ENCODE measurements around the gene GAD2. TPM values are rescaled to one million over a fixed set of nuclear protein-coding genes. Genes with fewer than 3 reads are reported as not detected.

GAD2 gene
- total and polyA plus RNA-seq, 2 experiments from 2014 or later: 0.56 to 0.86 TPM

DNA sequence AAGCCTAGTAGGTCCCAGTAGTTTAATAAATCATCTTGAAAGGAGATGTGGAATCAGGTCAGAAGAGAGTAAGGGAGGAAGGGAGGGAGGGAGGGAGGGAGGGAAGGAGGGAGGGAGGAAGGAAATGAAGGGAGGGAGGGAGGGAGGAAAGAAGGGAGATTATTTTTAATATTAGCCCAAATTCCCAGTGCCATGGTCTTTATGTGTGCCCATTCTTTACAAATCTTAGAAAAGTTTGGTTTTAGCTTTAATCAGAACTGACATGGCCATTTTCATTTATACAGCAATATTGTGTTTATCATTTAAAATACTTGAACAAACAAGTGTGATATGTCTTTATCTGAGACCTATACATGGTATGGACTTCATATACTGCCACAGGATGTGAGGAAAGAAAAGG, 86.8 kb downstream of the GAD2 start:
- no peaks in the 10 kb centered on the region for H3K27me3 ChIP-seq (ENCODE audit: insufficient read depth)
- Mint-ChIP-seq H3K4me1 (no peaks in the 10 kb centered on the region), H3K27ac (no peak overlapping the region), H3K36me3 (ENCODE audit: low read depth) (no peaks in the 10 kb centered on the region), H3K4me3 (no peak overlapping the region), H3K9me3 (no peaks in the 10 kb centered on the region), H3K27me3 (ENCODE audit: insufficient read depth, low read depth, poor library complexity) (peaks cover 2% of the 10 kb centered on the region)
- no peaks in the 10 kb centered on the region for H3K36me3 ChIP-seq (ENCODE audit: insufficient read depth)
- no peaks in the 10 kb centered on the region for H4K20me1 ChIP-seq (replicated peaks; ENCODE audit: insufficient read depth)
- H3K4me1 ChIP-seq (ENCODE audit: insufficient read depth): no peaks in the 10 kb centered on the region
- ATAC-seq (no peak), DNase-seq (ENCODE audit: low spot score) (no peak)
- no peak for TF ChIP-seq STAT1 (IDR thresholded peaks at IDR 0.05; ENCODE audit: unreplicated experiment)
- TF ChIP-seq, protein P1, sequence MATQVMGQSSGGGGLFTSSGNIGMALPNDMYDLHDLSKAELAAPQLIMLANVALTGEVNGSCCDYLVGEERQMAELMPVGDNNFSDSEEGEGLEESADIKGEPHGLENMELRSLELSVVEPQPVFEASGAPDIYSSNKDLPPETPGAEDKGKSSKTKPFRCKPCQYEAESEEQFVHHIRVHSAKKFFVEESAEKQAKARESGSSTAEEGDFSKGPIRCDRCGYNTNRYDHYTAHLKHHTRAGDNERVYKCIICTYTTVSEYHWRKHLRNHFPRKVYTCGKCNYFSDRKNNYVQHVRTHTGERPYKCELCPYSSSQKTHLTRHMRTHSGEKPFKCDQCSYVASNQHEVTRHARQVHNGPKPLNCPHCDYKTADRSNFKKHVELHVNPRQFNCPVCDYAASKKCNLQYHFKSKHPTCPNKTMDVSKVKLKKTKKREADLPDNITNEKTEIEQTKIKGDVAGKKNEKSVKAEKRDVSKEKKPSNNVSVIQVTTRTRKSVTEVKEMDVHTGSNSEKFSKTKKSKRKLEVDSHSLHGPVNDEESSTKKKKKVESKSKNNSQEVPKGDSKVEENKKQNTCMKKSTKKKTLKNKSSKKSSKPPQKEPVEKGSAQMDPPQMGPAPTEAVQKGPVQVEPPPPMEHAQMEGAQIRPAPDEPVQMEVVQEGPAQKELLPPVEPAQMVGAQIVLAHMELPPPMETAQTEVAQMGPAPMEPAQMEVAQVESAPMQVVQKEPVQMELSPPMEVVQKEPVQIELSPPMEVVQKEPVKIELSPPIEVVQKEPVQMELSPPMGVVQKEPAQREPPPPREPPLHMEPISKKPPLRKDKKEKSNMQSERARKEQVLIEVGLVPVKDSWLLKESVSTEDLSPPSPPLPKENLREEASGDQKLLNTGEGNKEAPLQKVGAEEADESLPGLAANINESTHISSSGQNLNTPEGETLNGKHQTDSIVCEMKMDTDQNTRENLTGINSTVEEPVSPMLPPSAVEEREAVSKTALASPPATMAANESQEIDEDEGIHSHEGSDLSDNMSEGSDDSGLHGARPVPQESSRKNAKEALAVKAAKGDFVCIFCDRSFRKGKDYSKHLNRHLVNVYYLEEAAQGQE (IDR thresholded peaks at IDR 0.05; ENCODE audit: unreplicated experiment): no peak
- TF ChIP-seq ZNF114 (CRISPR knock-in tag; IDR thresholded peaks at IDR 0.05): no peak
- TF ChIP-seq ZNF331 (CRISPR knock-in tag; IDR thresholded peaks at IDR 0.05; ENCODE audit: low read depth): no peak
- no peak for TF ChIP-seq EZH2 (IDR thresholded peaks at IDR 0.05; ENCODE audit: low read depth, unreplicated experiment)
- TF ChIP-seq CREB1 (CRISPR knock-in tag; IDR thresholded peaks at IDR 0.05; ENCODE audit: low read depth): no peak
- 0 out of 2 replicates have a peak, but pooled peaks cover 3% of the 10 kb centered on the region for H3K9me2 ChIP-seq (ENCODE audit: insufficient read depth)
- no peak overlapping the region for H3K4me3 ChIP-seq
- H2AFZ ChIP-seq: no peak overlapping the region
- H3K4me2 ChIP-seq: no peak overlapping the region
- no peaks in the 10 kb centered on the region for H3K79me2 ChIP-seq (replicated peaks; ENCODE audit: insufficient read depth)
- H3K27ac ChIP-seq (ENCODE audit: low read depth): no peak overlapping the region
- H3F3A ChIP-seq (replicated peaks; ENCODE audit: low read depth): no peaks in the 10 kb centered on the region

DNA sequence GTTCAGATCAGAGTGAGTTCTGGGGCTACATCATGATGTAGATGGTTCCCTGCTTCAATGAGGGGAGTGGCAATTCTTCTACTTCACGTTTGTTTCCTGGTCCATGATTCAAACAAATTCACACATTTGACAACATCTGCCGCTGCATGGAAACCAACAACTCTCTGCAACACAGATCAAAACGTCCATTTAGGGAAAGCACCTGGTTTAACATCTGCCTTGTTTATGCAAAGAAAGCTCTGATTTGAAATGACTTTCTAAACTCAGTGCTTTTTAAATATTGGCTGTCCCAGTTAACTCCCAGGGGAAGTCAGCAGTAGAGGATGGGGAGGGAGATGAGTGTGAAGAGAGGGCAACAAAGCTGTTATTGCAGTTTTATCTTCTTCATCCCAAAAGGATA, 93.8 kb downstream of the GAD2 start:
- H3K27ac ChIP-seq (ENCODE audit: low read depth): no peak overlapping the region
- H3F3A ChIP-seq (replicated peaks; ENCODE audit: low read depth): no peaks in the 10 kb centered on the region
- peaks cover 4% of the 10 kb centered on the region for H3K27me3 Mint-ChIP-seq (ENCODE audit: insufficient read depth, low read depth, poor library complexity)
- no peak overlapping the region for H3K4me2 ChIP-seq
- no peaks in the 10 kb centered on the region for H3K9me2 ChIP-seq (ENCODE audit: insufficient read depth)
- ATAC-seq (no peak), DNase-seq (ENCODE audit: low spot score) (no peak)
- H3K4me3 ChIP-seq: no peak overlapping the region
- H3K4me3 Mint-ChIP-seq: no peak overlapping the region
- H2AFZ ChIP-seq: no peak overlapping the region
- H3K27me3 ChIP-seq (ENCODE audit: insufficient read depth): no peaks in the 10 kb centered on the region
- H3K36me3 ChIP-seq (ENCODE audit: insufficient read depth): no peaks in the 10 kb centered on the region
- H4K20me1 ChIP-seq (replicated peaks; ENCODE audit: insufficient read depth): no peaks in the 10 kb centered on the region
- H3K36me3 Mint-ChIP-seq (ENCODE audit: low read depth): no peaks in the 10 kb centered on the region
- H3K9me3 Mint-ChIP-seq: no peaks in the 10 kb centered on the region
- H3K4me1 ChIP-seq (ENCODE audit: insufficient read depth): no peaks in the 10 kb centered on the region
- no peaks in the 10 kb centered on the region for H3K79me2 ChIP-seq (replicated peaks; ENCODE audit: insufficient read depth)
- no peak overlapping the region for H3K27ac Mint-ChIP-seq
- peaks cover 5% of the 10 kb centered on the region; the same call in 1 of the 3 replicates for H3K4me1 Mint-ChIP-seq
- TF ChIP-seq, protein P1 (IDR thresholded peaks at IDR 0.05; ENCODE audit: unreplicated experiment): no peak
- TF ChIP-seq, protein P2, sequence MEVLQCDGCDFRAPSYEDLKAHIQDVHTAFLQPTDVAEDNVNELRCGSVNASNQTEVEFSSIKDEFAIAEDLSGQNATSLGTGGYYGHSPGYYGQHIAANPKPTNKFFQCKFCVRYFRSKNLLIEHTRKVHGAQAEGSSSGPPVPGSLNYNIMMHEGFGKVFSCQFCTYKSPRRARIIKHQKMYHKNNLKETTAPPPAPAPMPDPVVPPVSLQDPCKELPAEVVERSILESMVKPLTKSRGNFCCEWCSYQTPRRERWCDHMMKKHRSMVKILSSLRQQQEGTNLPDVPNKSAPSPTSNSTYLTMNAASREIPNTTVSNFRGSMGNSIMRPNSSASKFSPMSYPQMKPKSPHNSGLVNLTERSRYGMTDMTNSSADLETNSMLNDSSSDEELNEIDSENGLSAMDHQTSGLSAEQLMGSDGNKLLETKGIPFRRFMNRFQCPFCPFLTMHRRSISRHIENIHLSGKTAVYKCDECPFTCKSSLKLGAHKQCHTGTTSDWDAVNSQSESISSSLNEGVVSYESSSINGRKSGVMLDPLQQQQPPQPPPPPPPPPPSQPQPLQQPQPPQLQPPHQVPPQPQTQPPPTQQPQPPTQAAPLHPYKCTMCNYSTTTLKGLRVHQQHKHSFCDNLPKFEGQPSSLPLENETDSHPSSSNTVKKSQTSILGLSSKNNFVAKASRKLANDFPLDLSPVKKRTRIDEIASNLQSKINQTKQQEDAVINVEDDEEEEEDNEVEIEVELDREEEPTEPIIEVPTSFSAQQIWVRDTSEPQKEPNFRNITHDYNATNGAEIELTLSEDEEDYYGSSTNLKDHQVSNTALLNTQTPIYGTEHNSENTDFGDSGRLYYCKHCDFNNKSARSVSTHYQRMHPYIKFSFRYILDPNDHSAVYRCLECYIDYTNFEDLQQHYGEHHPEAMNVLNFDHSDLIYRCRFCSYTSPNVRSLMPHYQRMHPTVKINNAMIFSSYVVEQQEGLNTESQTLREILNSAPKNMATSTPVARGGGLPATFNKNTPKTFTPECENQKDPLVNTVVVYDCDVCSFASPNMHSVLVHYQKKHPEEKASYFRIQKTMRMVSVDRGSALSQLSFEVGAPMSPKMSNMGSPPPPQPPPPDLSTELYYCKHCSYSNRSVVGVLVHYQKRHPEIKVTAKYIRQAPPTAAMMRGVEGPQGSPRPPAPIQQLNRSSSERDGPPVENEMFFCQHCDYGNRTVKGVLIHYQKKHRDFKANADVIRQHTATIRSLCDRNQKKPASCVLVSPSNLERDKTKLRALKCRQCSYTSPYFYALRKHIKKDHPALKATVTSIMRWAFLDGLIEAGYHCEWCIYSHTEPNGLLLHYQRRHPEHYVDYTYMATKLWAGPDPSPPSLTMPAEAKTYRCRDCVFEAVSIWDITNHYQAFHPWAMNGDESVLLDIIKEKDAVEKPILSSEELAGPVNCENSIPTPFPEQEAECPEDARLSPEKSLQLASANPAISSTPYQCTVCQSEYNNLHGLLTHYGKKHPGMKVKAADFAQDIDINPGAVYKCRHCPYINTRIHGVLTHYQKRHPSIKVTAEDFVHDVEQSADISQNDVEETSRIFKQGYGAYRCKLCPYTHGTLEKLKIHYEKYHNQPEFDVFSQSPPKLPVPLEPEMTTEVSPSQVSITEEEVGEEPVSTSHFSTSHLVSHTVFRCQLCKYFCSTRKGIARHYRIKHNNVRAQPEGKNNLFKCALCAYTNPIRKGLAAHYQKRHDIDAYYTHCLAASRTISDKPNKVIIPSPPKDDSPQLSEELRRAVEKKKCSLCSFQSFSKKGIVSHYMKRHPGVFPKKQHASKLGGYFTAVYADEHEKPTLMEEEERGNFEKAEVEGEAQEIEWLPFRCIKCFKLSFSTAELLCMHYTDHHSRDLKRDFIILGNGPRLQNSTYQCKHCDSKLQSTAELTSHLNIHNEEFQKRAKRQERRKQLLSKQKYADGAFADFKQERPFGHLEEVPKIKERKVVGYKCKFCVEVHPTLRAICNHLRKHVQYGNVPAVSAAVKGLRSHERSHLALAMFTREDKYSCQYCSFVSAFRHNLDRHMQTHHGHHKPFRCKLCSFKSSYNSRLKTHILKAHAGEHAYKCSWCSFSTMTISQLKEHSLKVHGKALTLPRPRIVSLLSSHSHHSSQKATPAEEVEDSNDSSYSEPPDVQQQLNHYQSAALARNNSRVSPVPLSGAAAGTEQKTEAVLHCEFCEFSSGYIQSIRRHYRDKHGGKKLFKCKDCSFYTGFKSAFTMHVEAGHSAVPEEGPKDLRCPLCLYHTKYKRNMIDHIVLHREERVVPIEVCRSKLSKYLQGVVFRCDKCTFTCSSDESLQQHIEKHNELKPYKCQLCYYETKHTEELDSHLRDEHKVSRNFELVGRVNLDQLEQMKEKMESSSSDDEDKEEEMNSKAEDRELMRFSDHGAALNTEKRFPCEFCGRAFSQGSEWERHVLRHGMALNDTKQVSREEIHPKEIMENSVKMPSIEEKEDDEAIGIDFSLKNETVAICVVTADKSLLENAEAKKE (CRISPR knock-in tag; IDR thresholded peaks at IDR 0.05): no peak
- TF ChIP-seq NANOG (IDR thresholded peaks at IDR 0.05; ENCODE audit: borderline replicate concordance) (no peak), EZH2 (IDR thresholded peaks at IDR 0.05; ENCODE audit: low read depth, unreplicated experiment) (no peak)

Measured in GM23338 (cell line).